ENCODE data around the gene CNTN5. TPM values are rescaled to one million over a fixed set of nuclear protein-coding genes. Genes with fewer than 3 reads are reported as not detected.

Gene CNTN5
- total and polyA plus RNA-seq, 10 of the 15 experiments (the other 5 are each of a cell fraction or from before 2014, with no cell fraction given), result 0.01 TPM; not detected in 9

GRCh38 chr11:99432677-99433076 is 411.9 kb downstream of the CNTN5 start (continued):
- no peak for TF ChIP-seq ZNF687 (IDR thresholded peaks at IDR 0.05)

GRCh38 chr11:99443276-99443675 is 422.5 kb downstream of the CNTN5 start:
- no peak for TF ChIP-seq RUNX3 (IDR thresholded peaks at IDR 0.05; ENCODE audit: low read length)
- H3K36me3 ChIP-seq (ENCODE audit: control insufficient read depth in 2 of 2, insufficient read depth in 2 of 2, low read length in 1 of 2), result no peaks in the 10 kb centered on the region
- no peaks in the 10 kb centered on the region for H3K27me3 ChIP-seq (replicated peaks in 1 of 2; ENCODE audit: control insufficient read depth in 2 of 2, insufficient read depth in 2 of 2, low read length in 1 of 2)
- SMC1A ChIA-PET (ENCODE audit: uncharacterized antibody, unreplicated experiment), result no interaction called here
- RAD21 ChIA-PET (ENCODE audit: unreplicated experiment), result no interaction called here
- intact Hi-C loops (cut with micrococcal nuclease; ENCODE audit: unreplicated experiment), result no loop called here
- in situ Hi-C loops (cut with MboI), result no loop called here
- no peaks in the 10 kb centered on the region for H3K9me3 ChIP-seq (replicated peaks; ENCODE audit: control insufficient read depth, insufficient read depth, low read length)
- CTCF ChIA-PET, result no interaction called here
- H3K4me2 ChIP-seq (ENCODE audit: control insufficient read depth, insufficient read depth), result no peak overlapping the region
- no peaks in the 10 kb centered on the region for H3K4me1 ChIP-seq (ENCODE audit: control insufficient read depth, insufficient read depth, low read length)
- H2AFZ ChIP-seq (ENCODE audit: control insufficient read depth, low read depth, low read length), result no peak overlapping the region
- H3K4me3 ChIP-seq, result no peak overlapping the region
- H3K79me2 ChIP-seq (ENCODE audit: control insufficient read depth, insufficient read depth, low read length), result no peaks in the 10 kb centered on the region
- DNase-seq (ENCODE audit: low read depth, low spot score), result no peak
- no peak for ATAC-seq
- POLR2A ChIA-PET, result no interaction called here
- BruUV-seq (replicated peaks), result no TSS peak
- no peak for FAIRE-seq
- H4K20me1 ChIP-seq (ENCODE audit: control insufficient read depth, insufficient read depth), result no peaks in the 10 kb centered on the region
- WGBS (ENCODE audit: insufficient coverage, insufficient replicate concordance, low lambda C conversion rate, missing lambda C conversion rate), result 1% methylated on average over 3 of the region's 3 CpGs
- H3K27ac ChIP-seq (ENCODE audit: control insufficient read depth, insufficient read depth), result no peak overlapping the region
- H3K9ac ChIP-seq (ENCODE audit: control insufficient read depth, insufficient read depth, low read length), result no peak overlapping the region
